NCI-H2081 treated with DMSO at 0.1 percent for 48 hours (cell line): ENCODE data around the gene CCS.
"Not testable (repeated sequence)": the region's sequence is repeated elsewhere in the genome, so short reads cannot be mapped to it uniquely, and the experiment has no call there.

Experiments used
- DNase-seq: peaks from one replicate; lab custom pipeline; 2025; lab: John Stamatoyannopoulos, UW

Gene CCS

GRCh38 chr11:66626382-66626781, 33.4 kb downstream of the CCS start:
- DNase-seq, result no peak

- no peak for DNase-seq
Measured at GRCh38 chr11:66626926-66627325, 33.9 kb downstream of the CCS start.

- no peak for DNase-seq
Measured at GRCh38 chr11:66628061-66628603, 35.1 kb downstream of the CCS start.

GRCh38 chr11:66629356-66629755, 36.4 kb downstream of the CCS start:
- no peak for DNase-seq

GRCh38 chr11:66631883-66632282, 38.9 kb downstream of the CCS start:
- DNase-seq, result no peak

GRCh38 chr11:66632952-66633351, 40.0 kb downstream of the CCS start:
- DNase-seq, result no peak

GRCh38 chr11:66636411-66636810, 43.4 kb downstream of the CCS start:
- DNase-seq, result no peak

GRCh38 chr11:66637557-66638176, 44.7 kb downstream of the CCS start:
- no peak for DNase-seq

- DNase-seq, result peak; percentile 99
Measured at GRCh38 chr11:66638177-66639065, 45.4 kb downstream of the CCS start, which contains the start of gene RBM4. RBM4 (plus strand) TSS chr11:66638703; CDS start chr11:66639712, 1,009 bp downstream.

- DNase-seq, result no peak
Measured at GRCh38 chr11:66639066-66639813, 46.3 kb downstream of the CCS start.

- DNase-seq, result not testable (repeated sequence)
Measured at GRCh38 chr11:66639814-66640340, 46.9 kb downstream of the CCS start.

GRCh38 chr11:66641834-66642233, 48.8 kb downstream of the CCS start:
- no peak for DNase-seq

GRCh38 chr11:66643745-66644437, 50.9 kb downstream of the CCS start:
- no peak for DNase-seq

- no peak for DNase-seq
Measured at GRCh38 chr11:66646828-66647227, 53.8 kb downstream of the CCS start.

- no peak for DNase-seq
Measured at GRCh38 chr11:66649903-66650302, 56.9 kb downstream of the CCS start.

GRCh38 chr11:66651016-66651415, 58.0 kb downstream of the CCS start:
- DNase-seq, result no peak

GRCh38 chr11:66652651-66653050, 59.7 kb downstream of the CCS start:
- DNase-seq, result no peak

GRCh38 chr11:66653123-66653522, 60.1 kb downstream of the CCS start:
- no peak for DNase-seq
